GM21528 (cell line): ENCODE data around the gene ORMDL3.

Experiments used
- ATAC-seq: cut with Tn5 transposase; IDR thresholded peaks from one replicate; pipeline ENCODE4 v1.9.1; 2021; ENCODE audit warnings: mild to moderate bottlenecking, moderate library complexity; ENCODE audit not compliant: unreplicated experiment, low FRiP score

The ORMDL3 gene

GRCh38 chr17:39927101-39927928 is at the start of gene ORMDL3, which contains the start of gene LRRC3C:
Gene ORMDL3 (minus strand): TSS chr17:39927601. CDS start chr17:39924203, 3,398 bp downstream.
Gene LRRC3C (plus strand): TSS chr17:39927732. CDS start chr17:39941524, 13,792 bp downstream.
- ATAC-seq = peak; percentile 70

DNA sequence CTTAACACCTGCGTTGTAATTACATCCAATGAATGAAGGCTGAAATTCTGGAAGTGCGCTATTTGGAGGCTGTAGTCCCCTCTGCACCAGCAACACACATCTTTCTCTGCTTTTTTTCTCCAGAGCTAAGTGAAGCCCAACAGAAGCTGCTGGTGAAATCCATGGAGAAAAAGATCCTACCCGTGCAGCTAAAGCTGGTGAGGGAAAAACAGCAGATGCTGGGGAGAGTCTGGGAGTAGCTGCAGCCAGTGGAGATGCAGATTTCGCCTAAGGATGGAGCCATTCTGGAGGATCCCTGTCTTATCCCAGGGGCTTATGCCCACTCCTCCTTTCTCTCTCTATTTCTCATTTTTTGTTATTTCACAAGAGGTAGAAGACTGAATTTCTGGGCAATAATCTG is 48.4 kb upstream of the ORMDL3 start:
- no peak for ATAC-seq

DNA sequence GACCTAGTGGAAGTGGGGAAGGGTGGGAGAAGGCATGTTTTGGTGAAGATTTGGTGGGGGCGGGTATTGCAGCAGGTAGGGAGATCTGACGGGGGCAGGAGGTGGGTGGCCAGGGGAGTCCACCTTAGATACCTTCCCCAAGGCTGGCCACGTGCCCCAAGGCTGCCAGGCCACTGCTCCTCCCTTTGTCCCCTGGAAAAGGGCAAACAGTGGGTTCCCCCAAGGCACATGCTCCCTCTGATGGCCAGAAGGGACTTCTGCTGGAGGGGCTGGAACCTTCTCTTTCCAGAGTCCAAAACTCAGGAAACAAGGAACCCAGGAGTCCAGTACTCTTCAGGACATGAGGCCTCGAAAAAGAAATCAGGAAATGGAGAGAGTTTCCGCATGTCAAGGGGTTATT is 47.0 kb upstream of the ORMDL3 start:
- no peak for ATAC-seq

GRCh38 chr17:39973496-39973895 is 46.1 kb upstream of the ORMDL3 start:
- ATAC-seq = no peak

- no peak for ATAC-seq
Observed at GRCh38 chr17:39972271-39972670, 44.9 kb upstream of the ORMDL3 start.

DNA sequence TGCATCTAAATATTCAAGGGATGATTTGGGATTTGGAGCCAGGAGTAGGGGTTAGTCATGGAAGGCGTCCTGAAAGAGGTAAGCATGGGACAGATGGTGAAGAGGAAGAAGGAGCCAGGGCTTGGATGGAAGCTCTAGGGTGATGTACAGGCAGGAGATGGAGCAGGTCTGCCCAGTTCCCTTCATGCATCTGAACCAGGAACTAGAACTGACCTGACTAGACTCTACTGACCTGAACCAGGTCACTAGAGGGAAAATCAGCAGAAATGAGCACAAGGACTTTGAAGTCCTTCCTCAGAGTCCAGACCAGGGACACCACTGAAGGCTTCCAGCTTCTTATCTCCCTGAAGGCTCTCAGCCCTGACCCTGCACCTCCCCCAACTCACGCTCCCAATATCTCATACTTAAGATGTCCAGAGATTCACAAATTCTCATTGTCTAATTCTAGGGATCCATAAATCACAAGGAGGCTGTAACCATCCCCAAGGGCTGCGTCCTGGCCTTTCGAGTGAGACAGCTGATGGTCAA is 43.7 kb upstream of the ORMDL3 start:
- no peak for ATAC-seq

DNA sequence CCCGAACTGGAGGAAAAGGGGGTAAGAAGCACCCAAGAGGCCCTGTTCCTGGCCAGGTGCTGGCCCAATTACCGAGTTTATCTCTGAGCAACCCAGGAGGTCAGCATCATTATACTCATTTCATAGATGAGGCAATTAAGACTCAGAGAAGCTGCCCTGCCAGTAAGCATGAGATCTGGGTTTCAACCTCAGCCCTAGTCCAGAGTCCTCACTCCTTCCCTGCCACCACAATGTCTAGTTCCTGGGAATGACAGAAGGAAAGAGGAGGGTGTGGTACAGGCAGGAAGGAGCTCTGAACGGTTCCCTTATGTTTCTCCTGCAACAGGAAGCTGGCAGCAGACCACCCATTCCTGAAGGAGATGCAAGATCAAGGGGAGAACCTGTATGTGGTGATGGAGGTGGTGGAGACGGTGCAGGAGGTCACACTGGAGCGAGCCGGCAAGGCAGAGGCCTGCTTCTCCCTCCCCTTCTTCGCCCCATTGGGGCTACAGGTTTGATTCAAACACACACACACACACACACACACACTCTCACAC is 42.8 kb upstream of the ORMDL3 start:
- ATAC-seq = no peak

DNA sequence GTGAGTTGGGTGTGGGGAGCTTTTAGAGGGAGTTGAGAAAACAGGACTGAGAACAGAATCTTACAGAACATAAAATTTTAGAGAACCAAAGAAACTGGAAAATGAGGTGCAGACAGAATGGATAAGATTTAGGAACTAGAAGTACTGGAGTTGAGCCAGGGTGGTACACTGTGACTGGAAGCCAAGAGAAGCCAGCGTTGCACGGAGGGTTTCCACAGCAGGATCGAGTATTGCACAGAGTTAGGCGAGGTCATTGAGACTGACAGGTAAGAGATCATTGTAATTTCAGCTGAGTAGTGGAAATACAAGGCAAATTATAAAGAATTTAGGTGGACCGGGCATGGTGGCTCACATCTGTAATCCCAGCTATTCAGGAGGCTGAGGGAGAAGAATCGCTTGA is 42.0 kb upstream of the ORMDL3 start:
- no peak for ATAC-seq

DNA sequence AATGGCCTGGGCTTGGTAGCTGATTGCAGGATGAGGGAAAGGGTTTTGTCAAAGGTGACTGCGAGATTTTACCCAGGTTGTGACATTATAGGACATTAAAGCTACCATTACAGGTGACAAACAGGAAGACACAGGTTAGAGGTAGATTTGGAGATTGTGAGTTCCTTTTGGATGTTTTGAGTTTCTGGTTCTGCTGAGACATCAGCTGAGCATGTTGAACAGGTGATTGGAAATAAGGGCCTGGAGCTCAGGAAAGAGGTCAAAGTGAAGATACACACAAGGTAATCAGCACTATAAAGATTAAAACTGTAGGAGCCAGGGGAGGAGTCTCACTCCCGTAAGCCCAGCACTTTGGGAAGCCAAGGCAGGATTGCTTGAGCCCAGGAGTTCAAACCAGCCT is 41.4 kb upstream of the ORMDL3 start:
- ATAC-seq = no peak

DNA sequence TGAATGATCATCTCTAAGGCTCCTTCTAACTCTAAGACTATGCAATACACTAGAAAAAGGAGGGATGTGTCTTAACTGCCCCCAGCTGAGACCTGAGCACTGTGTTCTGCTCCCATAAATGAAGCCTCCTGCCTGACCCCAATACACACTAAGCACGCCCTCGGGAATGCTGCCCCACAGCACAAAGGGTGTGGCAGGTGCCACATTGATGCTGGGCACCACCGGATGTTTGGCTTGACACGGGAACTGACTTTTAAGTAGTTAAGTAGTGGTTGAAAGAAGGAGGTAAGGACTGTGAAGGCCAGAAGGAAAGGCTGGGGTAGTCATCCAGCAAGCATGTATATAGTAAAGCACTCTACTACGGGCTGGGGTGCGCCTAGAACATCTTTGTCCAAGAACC is 39.4 kb upstream of the ORMDL3 start:
- no peak for ATAC-seq

DNA sequence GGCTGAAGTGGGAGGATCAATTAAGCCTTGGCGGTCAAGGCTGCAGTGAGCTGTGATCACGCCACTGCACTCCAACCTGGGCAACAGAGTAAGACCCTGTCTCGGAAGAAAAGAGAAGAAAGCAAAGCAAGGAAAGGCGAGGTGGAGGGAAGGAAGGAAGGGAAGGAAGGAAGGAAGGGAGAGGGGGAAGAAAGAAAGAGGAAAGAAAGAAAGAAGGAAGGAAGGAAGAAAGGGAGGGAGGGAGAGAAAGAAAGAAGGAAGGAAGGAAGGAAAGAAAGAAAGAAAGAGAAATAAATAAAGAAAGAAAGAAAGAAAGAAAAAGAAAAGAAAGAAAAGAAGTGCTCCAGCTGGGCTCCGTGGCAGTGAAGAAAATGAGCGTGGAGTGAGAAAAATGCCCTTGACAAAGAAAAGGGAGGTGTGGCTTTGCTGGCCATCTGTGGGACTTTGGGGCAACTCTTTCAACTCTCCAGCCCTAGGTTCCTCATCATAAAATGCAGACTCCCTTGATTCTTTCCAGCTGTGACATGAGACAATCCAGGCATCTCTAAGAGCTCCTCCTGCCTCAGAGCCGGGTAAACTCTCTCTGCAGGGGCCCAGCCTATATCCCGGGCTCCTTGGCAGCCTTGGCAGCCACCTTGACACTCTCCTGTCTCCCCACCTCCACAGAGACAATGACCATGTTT is 37.8 kb upstream of the ORMDL3 start:
- no peak for ATAC-seq

DNA sequence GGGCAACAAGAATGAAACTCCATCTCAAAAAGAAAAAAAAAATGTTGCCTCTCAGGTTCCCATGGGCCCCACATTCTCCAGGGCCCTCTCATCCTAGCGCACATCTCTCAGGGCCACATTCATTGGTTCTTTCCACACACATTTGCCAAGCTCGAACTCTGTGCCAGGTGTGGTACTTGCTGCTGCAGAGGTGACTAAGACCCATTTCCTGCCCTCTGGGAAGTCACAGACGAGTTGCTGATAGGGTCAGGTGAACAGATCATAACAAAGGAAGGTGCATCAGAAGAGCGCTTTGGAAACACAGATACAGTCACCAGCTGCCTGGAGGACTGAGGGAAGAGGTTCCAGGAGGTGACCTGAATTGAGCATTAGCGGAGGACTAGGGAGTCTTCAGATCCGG is 36.4 kb upstream of the ORMDL3 start:
- ATAC-seq = no peak

DNA sequence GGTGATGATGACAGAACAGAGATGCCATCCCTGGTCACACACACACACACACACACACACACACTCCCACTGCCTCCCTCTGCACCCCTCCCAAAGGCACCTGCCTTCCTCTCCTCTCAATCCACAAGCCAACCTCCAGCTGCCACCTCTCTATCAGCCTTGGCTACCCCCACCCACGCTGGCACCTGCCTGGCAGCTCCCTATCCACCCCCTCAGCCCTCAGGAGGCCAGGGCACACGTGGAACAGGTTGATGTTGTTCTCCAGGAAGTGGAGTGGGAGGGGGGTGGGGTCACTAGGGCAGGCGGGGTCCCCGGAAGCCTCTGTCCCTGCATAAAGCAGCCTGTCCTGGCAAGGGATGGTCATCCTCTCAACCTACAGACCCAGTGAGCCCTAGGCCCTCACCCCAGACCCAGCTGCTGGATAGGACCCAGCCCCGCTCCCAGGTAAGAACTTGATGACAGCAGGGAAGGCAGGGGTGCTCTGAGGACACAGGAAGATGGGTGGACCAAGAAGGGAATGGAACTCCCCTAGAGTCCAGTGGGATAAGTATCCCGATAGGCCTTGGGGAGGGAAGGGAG is 35.3 kb upstream of the ORMDL3 start, which contains the start of gene GSDMA:
Gene GSDMA (plus strand): TSS at position 363 of the 579 bp plus-strand sequence. CDS start 2,684 bp downstream, outside the sequence.
- no peak for ATAC-seq

GRCh38 chr17:39960524-39961041 is 33.2 kb upstream of the ORMDL3 start:
- no peak for ATAC-seq

- ATAC-seq = no peak
Observed at GRCh38 chr17:39955726-39956225, 28.4 kb upstream of the ORMDL3 start.

DNA sequence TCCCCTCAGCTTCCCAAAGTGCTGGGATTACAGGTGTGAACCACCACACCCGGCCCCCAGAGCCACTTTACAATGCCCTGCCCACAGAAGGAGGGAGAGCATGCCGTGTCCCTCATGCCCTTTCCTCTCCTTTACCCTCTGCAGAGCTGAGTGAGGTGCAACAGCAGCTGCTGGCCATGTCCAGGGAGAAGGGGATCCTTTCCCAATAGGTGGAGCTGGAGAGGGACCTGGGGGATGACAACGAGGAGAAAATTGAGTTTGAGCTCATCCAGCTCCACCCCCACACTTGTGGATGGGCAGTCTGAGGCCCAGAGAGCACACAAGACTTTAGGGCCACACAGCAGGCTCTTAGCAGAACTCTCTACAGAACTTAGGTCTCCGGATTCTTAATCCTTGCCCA is 27.5 kb upstream of the ORMDL3 start:
- ATAC-seq = no peak

- ATAC-seq = peak; percentile 10
Observed at GRCh38 chr17:39953471-39953888, 26.1 kb upstream of the ORMDL3 start.

DNA sequence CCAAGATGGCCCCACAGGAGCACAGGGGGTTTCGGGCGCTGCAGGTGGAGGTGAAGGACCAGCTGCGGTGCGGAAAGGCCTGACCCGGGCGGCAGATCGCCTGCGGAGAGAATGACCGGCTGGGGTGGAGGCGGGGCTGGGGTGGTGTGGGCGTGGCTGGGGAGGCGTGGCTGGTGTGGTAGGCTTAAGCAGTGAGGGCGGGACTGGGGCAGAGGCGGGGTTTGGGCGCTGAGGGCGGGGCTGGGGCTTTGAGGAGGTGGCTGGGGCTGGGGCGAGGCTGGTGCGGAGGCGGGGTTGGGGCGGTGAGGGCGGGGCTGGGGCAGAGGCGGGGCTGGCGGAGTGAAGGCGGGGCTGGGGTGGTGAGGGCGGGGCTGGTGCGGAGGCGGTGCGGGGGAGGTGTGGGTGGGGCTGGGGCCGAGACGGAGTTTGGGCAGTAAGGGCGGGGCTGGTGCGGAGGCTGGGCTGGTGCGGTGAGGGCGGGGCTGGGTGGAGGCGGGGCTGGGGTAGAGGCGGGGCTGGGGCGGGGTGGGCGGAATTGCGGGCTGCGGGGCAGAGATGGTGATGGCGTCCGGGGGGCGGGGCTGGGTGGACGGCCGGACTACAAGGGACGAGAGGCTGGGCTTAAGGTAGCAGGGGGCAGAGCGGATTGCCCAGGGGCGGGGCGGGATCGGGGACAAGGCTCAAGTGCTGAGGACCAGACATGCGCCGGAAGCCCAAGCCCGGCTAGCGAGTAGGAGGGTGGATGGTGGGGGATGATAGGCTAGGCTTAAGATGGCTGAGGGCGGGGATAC is 25.5 kb upstream of the ORMDL3 start:
- peak; percentile 67 for ATAC-seq

GRCh38 chr17:39951924-39952679 is 24.7 kb upstream of the ORMDL3 start:
- peak; percentile 22 for ATAC-seq
